Occipital lobe (tissue), 2 donors: ENCODE results near the gene SIK2. TPM values are rescaled to one million over a fixed set of nuclear protein-coding genes. Genes with fewer than 3 reads are reported as not detected.
A peak's percentile ranks its signal among the peaks of the same experiment; 100 is the strongest.

Experiments used
- DNase-seq: peaks from one replicate; lab custom pipeline; 2025; lab: John Stamatoyannopoulos, UW
- total RNA-seq: library from RNA; depleted of rRNA; stranded (reverse); fragments of >200 nt; gene quantifications from one replicate; pipeline ENCODE4 v1.2.3, GENCODE V29; 2014

SIK2 gene
- total RNA-seq, result 12.6 TPM

DNA sequence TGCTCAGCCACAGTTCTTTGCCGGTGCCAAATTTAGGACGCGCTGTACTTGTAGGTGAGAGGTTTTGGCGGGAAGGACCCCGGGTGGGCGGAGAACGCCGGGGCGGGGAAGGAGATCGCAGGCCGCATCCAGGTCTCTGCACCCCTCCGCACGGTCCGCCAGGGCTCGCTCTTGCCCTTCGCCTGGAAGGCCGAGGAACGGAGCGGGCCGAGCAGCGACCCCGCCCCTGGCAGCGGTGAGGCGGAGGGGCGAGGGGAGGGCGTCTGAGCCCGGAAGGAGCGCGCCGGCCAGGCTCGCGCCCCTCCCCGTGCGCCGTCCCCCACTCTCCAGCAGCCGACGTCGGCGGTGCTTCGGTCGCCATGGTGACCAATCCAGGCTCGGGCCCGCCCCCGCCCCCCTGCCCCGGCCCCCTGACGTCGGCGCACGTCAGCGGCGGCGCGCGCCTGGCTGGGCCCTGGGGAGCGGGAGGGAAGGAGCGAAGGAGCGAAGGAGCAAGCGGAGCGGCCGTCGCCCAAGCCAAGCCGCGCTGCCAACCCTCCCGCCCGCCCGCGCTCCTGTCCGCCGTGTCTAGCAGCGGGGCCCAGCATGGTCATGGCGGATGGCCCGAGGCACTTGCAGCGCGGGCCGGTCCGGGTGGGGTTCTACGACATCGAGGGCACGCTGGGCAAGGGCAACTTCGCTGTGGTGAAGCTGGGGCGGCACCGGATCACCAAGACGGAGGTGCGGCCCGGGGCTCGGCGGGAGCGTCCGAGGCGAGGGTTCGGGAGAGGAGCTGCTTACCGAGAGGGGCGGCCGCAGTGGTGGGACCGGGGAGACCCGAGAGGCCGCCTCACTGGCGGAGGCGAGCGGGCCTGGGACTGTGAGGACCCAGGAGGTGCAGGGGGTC is at the start of gene SIK2:
Gene SIK2 (plus strand): TSS at position 471 of the 886 bp plus-strand sequence. CDS start 115 bp downstream, at position 586.
- DNase-seq, result peak; percentile 96

DNA sequence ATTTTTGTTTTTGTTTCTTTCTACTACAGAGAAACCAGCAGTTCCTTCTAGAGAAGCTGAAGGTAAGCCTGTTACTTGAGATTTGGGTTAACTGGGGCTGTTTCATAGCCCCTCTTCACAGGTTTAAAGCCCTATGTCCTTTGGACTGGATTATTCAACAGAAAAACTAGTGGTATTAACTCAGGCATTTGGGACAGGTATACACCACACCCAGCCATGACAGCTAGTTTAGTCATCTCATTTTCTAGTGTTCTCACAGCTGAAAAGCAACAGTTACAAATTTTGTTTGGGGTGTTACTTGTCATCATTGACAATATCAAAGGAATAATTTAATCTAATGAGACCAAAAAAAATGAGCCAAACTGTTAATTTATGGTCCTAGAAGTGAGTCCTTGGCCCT is 47.7 kb upstream of the SIK2 start:
- no peak for DNase-seq

DNA sequence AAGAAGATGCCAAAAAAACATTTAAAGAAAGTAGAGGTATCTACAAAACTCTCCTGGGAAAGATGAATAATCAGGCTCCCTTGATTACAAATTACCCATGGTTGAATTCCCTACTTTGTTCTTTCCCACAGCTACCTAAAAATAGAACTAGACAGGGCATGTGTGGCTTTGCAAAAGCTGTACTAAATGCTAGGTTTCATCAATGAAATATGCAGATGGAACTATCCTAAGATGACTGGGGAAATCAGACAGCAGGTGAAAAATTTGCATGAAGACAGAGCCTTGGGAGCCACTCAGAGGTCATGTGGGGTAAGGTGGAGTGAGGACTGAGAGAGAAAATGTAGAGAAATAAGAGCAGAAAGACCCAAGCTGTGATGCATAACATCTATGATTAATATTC is 47.0 kb upstream of the SIK2 start:
- DNase-seq, result no peak

DNA sequence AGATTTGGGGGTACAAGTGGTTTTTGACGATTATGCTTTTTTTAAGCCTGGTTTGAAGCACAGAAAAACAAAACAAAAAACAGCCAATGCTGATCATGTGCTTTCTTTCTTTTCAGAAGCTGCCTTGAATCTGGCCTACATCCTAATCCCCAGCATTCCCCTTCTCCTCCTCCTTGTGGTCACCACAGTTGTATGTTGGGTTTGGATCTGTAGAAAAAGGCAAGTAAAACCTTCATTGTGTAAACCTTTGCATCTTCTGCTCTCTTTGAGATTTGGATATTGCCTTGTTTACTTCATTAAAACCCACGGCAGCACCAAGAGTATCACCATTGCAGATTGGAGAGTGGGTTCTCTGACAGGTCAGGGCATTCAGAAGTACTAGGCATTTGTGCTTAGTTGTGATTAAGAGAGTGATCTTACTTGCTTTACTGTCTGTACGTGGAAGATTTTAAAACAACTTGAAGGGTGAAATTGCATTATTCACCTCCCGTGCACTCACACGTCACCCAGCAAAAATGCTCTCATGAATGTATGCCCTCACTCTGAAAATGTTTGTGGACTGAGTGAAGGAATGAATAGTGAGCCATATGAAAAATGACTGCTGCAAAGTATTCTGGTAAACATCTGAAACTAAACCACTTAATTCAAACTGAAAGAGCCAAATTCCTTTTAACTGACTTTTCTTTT is 44.7 kb upstream of the SIK2 start:
- DNase-seq, result no peak

DNA sequence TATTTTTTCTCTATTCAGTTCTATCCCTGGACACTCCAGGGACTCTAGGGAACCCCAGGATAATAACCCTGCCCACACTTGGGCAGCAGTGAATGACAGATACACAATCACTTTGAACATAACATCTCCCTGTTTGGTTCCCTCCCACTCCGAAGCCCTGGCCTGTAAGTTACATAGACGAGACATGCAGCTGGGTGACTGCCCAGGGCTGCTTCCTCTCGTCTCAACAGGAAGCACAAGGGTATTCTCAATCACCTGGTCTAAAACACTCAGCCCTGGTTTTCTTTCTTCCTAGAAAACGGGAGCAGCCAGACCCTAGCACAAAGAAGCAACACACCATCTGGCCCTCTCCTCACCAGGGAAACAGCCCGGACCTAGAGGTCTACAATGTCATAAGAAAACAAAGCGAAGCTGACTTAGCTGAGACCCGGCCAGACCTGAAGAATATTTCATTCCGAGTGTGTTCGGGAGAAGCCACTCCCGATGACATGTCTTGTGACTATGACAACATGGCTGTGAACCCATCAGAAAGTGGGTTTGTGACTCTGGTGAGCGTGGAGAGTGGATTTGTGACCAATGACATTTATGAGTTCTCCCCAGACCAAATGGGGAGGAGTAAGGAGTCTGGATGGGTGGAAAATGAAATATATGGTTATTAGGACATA is 42.3 kb upstream of the SIK2 start:
- DNase-seq, result no peak

DNA sequence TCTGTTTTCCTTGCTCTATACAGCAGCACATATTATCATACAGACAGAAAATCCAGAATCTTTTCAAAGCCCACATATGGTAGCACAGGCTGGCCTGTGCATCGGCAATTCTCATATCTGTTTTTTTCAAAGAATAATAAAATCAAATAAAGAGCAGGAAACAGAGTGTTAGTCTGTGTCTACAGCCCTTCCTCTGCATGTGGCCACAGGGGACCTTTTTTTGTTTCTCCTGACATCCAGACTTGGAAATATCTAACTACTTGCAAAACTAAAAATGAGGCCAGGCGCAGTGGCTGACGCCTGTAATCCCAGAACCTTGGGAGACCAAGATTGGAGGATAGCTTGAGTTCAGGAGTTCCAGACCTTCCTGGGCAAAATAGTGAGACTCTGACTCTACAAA is 41.4 kb upstream of the SIK2 start:
- no peak for DNase-seq

DNA sequence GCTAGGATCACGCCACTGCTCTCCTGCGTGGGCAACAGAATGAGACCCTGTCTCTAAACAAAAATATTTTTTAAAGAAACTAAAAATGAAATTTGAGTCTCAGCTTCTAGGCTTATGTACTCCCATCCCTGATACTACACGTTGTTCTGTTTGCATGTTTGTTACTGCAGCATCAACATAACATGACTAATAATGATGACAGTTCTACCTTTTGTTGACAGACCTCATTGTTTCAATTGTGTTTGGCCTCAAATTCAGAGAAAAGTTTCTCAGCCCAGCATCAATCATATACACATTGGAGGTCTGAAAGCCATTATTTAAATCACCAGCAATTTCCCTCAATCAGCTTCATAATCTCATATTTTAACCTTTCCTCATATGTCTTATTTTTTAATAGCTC is 40.9 kb upstream of the SIK2 start:
- no peak for DNase-seq

DNA sequence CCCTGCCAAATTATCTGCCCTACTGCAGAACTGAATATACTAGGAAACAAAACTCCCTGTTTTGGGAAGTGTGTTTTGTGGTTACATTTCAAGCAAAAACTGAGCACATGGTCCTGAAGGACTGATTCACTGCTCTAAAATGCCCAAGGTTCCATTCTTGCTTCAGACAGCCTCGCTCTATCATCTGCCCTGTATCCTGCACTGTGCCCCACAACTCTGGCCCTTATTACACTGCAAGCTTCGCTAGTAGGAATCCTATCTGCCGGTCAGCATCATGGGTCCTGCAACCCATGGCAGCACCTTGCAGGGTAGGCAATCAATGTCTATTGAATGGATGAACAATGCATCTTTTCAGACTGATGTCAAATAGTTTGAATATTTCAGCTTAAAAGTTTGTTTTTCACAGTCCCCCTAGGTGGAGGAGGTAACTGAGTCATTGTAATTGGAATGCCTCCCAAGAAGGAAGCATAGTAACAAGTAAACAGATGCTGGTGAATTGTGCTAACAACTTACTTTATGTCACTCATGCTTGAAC is 40.4 kb upstream of the SIK2 start:
- no peak for DNase-seq

DNA sequence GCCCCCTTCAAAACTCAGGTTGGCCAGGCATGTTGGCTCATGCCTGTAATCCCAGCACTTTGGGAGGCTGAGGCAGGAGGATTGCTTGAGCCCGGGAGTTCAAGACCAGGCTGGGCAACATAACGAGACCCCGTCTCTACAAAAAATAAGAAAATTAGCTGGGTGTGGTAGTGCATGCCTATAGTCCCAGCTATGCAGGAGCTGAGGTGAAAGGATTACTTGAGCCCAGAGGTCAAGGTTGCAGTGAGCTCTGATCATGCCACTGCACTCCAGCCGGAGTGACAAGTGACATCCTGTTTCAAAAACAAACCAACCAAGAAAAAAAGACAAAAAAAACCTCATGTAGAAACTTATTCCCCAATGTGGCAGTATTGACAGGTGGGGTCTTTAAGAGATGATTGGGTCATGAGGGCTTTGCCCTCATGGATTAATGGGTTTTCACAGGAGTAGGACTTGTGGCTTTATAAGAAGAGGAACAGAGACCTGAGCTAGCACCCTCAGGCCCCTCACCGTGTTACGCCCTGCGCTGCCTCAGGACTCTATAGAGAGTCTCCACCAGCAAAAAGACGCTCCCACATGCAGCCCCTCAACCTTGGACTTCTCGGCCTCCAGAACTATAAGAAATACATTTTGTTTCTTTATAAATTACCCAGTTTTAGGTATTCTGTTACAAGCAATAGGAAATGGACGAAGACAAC is 39.4 kb upstream of the SIK2 start:
- no peak for DNase-seq

DNA sequence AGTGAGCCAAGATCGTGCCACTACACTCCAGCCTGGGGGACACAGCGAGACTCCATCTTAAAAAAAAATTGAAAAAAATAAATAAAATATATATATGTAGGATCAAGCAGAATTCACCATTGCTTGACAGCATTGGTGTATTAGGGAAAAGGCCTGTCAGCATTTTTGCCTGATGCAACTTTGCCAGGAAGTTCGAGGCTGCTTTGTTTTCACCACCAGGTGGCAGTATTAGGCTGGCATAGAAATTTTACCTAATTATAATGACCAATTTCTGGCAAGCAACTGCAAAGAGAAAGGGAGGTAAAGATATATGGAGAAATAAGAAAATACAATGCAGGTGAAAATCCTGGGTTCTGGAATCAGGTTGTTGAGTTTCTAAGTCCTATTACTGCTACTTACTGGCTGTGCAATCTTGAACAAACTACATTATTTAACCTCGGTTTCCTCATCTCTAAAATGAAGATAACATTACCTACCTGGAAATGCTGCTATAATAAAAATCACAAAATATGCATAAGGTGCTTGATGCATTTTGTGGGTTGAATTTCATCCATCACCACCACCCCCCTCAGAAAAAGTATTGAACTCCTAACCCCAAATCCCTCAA is 37.0 kb upstream of the SIK2 start:
- DNase-seq, result peak; percentile 7

DNA sequence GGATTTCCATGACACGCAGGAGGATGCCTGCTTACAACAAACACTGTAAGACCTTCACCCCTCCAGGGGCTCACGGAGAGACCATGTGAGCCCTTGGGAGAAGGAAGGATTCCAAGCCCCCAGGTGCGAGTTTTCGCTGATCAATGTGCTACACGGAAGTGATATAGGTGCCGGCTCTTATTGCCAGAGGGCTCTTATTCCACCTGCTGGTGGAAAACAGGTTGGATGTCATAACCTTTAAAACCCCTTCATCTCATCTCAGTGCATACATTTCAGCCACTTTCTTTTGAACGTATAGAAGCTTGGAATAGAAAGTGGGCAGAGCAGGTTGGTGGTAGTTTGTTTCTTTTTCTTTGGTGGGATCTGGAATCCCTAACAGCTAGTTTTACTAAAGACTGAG is 35.9 kb upstream of the SIK2 start:
- DNase-seq, result no peak

DNA sequence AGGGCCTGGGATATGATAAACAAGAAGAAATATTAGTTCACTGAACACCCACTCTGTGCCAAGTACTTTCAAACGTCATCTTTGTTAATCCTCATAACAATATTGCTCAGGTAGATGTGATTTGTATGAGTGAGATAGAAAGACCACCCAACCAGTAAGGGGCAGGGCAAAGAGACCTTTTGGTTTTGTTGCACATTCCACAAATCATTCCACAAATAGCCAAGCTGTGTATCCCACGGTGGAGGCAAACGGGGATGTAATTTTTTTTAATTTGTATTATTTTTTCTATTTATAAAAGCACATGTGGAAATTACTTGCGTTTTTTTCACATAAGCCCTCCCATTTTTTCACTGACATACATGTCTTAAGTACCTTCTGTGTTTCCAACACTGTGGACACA is 32.8 kb upstream of the SIK2 start:
- DNase-seq, result no peak

DNA sequence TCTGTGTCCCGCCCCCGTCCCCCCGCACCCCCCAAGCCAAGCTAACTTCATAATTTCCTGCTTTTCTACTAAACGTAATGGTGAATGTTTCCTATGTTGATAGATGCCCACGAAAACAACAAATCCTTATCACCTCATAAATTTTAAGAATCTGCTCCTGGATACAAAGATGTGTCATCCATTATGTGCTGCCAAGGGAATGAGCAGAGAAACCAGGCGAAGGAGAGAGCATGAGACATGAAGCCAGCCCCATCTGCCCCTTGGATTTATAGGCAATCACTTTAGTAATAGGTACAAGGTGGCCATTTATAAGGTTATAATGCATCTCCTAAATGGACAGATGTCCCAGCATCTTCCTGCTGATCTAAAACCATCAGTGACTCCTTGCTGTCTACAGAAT is 31.5 kb upstream of the SIK2 start:
- DNase-seq, result no peak

DNA sequence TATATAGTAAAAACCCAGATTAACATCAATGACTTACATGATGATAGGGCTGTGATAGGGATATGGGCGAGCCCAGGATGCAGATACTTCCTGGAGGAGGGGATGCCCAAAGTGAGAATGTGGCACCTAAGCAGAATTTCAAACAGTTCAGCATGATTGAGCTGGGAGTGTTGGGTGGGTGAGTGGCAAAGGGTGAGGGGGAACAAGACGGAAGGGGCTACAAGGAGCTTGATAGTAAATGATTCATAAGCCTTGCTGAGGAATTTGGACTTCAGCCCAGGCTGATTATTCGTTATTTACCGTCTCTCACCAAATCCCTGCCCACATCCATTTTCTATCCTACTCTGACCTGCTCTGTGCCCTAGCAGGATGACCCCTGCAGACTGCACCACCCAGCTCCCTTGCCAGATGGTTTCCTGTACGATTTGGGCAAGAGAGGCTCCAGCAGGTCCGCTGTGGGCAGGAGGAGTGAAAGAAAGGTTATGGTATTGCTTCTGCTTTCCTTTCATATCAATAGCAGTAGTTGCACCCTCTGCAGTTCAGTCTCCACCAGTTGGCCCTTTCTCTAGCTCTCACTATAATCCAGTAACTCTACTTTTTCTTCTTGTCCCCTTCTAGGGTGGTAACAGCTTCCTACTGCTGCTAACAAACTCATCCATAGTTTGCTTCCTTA is 30.3 kb upstream of the SIK2 start:
- DNase-seq, result no peak

DNA sequence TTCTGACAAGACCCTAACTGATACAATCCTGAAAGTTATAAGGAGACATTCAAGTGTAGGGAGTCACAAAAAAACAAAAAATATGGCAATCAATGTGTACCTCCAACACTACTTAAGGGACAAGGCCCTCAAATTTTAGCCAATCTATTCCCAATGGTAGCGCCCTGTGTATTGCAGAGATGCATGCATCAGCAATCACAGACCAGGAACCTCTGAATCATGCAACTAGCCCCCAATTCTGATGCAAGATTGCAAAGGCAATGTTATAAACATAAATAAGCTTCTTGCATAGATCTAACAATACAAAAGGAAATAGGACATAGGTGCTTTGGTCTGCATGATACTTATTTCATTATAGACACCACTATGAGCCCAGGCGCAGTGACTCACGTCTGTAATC is 29.7 kb upstream of the SIK2 start:
- no peak for DNase-seq

DNA sequence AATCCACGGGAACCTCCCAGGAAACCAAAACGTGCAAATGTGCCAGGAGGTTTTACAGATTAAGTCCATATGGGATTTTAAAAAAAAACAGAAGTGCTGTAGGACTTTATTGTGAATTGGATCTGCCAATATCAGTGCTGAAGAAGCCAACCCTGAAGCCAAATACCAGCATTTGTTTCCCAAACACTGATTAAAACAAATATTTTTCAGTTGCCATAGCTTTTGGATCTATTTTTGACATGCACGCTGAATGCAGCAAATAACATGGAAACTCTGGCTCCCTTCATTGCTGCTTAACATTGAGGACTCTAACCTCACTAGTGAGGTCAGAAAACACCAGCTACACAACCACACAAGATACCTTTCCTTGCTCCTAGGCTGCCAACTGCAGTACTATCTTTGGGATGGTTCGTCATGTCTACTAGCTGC is 28.4 kb upstream of the SIK2 start:
- DNase-seq, result no peak

DNA sequence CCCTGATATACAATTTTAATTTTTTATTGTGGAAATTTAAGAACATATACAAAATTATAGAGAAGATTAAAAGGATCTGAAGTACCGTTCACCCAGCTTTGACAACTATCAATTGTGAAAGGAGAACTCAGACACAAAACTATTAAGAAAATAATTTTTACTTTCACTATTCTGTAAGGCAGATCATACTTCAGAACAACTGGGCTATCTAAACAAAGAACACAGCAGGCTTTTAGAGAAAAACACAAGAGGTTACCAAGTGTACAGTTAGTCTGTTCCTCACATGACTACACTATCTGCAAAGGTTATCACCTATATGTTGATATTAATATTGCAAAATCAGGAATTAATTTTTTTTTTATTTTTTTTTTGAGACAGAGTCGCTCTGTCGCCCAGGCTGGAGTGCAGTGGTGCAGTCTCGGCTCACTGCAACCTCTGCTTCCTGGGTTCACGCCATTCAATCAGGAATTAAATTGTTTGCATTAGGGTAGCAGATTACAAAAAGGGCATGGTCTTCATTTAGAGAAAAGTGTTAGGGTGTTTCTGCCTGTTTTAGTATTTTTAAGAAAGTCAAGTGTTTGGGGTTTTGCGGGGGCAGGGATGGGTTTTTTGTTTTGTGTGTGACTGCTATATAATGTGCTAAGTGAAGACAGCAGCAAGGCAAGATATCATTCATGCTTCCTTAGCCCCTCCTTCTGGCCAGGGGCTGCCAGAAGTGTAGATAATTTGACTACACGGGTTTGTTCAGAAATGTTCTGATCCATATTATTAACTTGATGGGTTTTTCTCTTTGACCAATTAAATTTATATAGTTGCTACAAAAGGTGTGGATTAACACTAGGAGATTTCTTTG is 27.6 kb upstream of the SIK2 start:
- DNase-seq, result no peak

DNA sequence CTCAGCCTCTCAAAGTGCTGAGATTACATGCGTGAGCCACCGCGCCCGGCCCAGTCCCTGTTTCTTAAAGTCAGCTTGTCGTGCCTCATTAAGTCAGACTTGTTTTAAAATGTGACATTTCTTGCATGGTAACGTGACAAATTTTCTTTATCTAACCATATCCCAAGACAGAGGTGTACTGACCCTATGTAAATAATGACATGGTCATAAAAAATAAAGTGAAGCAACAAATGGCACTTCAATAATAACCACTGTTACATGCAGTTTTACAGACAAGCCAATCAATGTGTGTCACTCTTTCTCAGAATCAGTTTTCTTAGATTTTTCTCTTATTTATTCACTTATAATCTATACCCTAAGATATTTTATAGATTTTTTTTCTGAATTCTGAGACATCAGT is 26.5 kb upstream of the SIK2 start:
- no peak for DNase-seq

DNA sequence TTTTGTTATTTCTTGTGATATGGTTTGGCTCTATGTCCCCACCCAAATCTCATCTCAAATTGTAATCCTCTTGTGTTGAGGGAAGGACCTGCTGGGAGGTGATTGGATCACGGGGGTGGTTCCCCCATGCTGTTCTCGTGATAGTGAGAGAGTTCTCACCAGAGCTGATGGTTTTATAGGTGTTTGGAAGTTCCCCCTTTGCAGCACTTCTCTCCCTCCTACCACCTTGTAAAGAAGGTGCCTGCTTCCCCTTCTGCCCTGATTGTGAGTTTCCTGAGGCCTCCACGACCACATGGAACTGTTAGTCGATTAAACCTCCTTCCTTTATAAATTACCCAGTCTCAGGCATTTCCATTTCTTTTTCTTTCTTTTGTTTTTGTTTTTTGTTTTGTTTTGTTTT is 24.4 kb upstream of the SIK2 start:
- DNase-seq, result no peak

DNA sequence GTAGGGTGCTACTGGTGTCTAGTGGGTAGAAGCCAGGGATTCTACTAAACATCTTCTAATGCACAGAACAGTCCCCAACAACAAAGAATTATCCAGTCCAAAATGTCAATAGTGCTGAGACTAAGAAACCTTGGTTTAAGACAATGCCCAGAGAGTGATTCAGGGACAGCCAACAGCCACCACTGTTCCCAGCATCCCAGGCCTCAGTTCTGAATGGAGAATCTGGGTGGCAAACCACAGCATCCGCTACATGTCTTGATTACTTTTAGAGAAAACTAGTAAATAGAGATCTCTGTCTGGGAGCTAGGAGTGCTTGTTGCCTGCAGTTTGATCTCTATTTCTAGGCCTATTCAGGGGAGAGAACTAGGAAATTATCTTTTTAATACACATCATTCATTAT is 20.9 kb upstream of the SIK2 start:
- no peak for DNase-seq
